Adrenal gland (tissue), 5 donors: Measurements from ENCODE around the gene SNRNP35.

ENCODE experiments used
- CTCF ChIP-seq, 6 experiments: fragments of 450-650 bp in 4 of 6; fragments of 200-600 bp in 2 of 6; sonication (generic) in 1 of 6; IDR thresholded peaks; 1 replicate in 5 of 6; 2 replicates in 1 of 6; pipeline versions ENCODE4 v1.5.1 to v1.8.0; 2016 to 2021; ENCODE audit warnings: antibody characterized with exemption in 6 of 6, mild to moderate bottlenecking in 2 of 6, moderate library complexity in 1 of 6
- POLR2A ChIP-seq, 2 donors: fragments of 450-650 bp; IDR thresholded peaks; one replicate each; pipeline ENCODE4 v1.6.1; 2017; ENCODE audit warnings: antibody characterized with exemption in 2 of 2, mild to moderate bottlenecking in 2 of 2, moderate library complexity in 1 of 2
- donor health status: DM: no; HTN: no; CAD: no.

GRCh38 chr12:123479442-123480180 is 21.7 kb downstream of the SNRNP35 start:
- TF ChIP-seq POLR2A (IDR thresholded peaks at IDR 0.05) (no peak), CTCF (IDR thresholded peaks at IDR 0.05) (no peak)
